Measurements from ENCODE around the gene KRTAP5-4.
"Not testable (repeated sequence)": the region's sequence is repeated elsewhere in the genome, so short reads cannot be mapped to it uniquely, and the experiment has no call there.

Gene KRTAP5-4

DNA sequence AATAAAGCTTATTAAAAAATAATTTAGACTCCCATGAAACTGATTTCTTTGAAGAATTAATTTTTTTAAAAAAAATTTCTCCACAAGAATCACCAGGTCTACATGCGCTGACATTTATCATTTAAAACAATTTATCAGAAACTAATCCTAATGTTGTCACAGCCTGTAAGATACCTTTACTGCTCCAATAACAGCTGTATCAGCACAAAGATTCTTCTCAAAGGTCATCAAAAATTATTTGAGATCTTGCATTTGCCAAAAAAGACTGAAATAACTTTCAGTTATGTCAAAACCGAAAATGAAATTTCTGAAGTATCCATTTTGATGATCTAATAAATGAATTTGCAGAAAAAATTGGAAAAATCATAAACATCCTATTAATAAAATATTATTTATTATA, 15.7 kb upstream of the KRTAP5-4 start:
- no peak for DNase-seq (ENCODE audit: low read depth, low spot score)

DNA sequence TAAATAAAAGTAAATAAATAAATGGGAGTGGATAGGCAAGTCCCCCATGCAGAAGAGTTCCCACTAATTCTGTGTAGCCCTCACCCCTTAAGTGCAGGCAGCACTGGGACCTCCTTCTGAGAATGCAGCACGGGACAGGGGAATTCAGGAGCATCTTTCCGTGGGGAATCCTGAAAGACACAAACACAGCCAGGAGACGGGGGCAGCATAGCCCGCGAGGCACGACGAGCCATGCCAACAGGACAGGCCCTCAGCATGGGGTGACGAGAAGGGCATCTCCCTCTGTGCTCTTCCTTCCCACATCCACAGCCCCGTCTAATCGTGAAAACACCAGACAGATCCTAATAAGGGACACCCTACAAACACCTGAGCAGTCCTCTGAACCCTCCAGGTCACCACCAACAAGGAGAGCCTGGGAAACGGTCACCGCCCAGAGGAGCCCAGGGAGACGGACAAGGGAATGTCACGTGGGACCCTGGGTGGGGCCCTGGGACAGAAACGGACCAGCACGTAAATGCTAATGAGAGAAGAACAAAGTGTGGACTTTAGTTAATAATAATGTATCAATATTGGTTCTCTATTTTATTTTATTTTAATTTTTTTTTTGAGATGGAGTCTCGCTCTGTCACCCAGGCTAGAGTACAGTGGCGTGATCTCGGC, 14.5 kb upstream of the KRTAP5-4 start:
- DNase-seq (ENCODE audit: low read depth, low spot score) = no peak

DNA sequence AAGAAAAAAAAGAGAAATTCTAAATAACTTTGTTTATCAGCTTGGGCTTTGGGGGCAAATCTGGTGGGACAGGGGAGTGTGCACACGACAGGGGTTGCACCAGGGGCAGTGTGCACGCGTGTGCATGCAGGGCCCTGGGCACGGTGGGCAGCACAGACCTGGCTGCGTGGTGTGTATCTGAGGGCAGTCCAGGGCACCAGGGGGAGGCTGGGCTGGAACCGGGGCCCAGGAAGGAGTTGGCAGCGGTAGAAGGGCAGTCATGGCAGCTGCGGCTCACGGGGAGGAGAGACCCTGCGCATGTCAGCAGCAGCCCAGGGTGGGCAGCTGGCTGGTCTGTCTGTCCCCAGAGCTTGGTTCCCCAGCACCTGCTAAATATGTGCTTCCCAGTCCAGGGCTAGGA, 11.9 kb upstream of the KRTAP5-4 start:
- DNase-seq (ENCODE audit: low read depth, low spot score) = no peak

DNA sequence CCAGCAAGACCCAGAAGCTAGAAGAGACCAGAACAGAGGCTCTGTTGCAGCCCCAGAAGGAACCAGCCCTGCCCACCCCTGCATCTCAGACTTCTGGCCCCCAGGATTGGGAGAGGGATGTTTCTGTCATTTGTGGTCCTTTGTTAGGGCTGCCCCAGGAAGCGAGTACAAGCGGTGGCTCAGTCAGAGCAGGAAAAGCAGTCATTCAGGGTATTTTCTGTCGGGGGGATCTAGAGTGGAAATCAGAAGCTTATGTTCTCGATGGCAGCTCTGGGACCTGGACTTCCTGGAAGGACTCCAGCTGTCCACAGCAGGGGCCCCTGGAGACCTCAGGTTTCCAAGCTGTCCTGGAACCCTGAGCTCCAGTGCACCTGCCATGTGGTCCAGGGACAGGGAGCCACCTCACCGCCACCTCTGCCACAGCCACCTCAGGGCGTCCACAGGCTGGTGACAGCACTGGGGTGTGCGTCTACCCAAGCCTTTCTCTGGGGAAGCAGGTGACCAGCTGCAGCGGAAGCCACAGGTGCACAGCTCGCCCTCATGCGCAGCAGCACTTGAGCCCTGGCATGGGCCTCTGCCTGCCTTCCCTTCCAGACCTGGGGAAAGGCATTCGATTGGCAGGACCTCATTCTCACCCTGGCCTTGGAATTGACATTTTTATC, 10.2 kb upstream of the KRTAP5-4 start:
- DNase-seq (ENCODE audit: low read depth, low spot score) = no peak

DNA sequence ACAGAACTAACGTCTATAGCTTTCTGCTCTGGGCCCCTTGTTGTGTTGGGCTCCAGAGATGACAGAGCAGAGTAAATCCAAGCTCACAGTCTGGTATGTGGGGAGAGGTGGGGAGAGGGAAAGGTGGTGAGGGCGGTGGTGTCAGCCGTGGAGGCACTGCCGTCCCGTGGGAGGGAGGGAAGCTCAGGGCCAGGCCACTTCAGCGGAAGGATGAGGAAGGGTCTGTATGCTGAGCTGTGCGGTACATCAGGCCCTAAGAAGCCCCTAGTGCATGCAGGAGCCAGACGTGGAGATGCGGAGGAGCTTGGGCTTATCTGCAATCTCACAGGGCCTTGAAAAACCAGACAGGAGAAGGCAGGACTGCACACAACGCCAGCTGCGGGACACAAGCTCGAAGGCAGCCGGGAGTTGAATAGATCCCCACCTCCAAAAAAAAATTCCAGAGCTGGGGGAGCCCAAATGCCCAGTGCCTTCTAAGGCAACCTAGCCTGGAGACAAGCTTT, 9.2 kb upstream of the KRTAP5-4 start:
- no peak for DNase-seq (ENCODE audit: low read depth, low spot score)

DNA sequence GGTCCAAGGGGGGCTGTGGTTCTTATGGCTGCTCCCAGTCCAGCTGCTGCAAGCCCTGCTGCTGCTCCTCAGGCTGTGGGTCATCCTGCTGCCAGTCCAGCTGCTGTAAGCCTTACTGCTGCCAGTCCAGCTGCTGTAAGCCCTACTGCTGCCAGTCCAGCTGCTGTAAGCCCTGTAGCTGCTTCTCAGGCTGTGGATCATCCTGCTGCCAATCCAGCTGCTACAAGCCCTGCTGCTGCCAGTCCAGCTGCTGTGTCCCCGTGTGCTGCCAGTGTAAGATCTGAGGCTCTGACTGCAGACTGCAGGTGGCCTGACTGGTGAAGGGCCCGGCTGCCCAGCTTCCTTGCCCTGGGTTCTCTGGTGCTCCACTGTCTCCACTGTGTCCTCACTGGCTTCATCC, 8.3 kb upstream of the KRTAP5-4 start:
- DNase-seq (ENCODE audit: low read depth, low spot score) = no peak

DNA sequence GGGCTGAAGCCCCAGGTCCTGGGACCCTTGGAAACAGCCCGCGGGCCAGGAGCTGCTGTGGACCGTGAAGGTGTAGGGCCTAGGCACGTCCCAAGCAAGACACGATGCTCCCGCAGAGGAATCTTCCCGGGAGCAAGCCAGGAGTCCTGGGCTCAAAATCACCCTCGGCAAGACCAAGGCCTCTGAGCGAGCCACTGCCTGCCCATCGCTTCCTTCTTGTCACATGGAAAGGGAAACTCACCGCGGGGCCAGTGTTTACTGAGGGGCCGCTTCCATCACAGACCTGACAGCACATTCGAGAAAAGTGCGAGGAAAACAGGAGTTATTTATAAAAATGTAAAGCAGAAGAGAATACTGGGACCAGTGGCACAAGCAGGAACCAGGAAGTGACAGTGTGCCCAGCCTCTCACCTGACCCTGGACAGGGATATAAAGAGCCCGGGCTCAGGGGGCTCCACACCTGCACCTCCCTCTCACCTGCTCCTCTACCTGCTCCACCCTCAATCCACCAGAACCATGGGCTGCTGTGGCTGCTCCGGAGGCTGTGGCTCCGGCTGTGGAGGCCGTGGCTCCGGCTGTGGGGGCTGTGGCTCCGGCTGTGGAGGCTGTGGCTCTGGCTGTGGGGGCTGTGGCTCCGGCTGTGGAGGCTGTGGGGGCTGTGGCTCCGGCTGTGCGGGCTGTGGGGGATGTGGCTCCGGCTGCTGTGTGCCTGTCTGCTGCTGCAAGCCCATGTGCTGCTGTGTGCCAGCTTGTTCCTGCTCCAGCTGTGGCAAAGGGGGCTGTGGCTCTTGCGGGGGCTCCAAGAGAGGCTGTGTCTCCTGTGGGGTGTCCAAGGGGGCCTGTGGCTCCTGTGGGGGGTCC, 7.6 kb upstream of the KRTAP5-4 start, which contains the start of gene KRTAP5-5:
KRTAP5-5 (plus strand) TSS at position 450 of the 860 bp plus-strand sequence; CDS start at position 516, 66 bp downstream.
- no peak for DNase-seq (ENCODE audit: low read depth, low spot score)

DNA sequence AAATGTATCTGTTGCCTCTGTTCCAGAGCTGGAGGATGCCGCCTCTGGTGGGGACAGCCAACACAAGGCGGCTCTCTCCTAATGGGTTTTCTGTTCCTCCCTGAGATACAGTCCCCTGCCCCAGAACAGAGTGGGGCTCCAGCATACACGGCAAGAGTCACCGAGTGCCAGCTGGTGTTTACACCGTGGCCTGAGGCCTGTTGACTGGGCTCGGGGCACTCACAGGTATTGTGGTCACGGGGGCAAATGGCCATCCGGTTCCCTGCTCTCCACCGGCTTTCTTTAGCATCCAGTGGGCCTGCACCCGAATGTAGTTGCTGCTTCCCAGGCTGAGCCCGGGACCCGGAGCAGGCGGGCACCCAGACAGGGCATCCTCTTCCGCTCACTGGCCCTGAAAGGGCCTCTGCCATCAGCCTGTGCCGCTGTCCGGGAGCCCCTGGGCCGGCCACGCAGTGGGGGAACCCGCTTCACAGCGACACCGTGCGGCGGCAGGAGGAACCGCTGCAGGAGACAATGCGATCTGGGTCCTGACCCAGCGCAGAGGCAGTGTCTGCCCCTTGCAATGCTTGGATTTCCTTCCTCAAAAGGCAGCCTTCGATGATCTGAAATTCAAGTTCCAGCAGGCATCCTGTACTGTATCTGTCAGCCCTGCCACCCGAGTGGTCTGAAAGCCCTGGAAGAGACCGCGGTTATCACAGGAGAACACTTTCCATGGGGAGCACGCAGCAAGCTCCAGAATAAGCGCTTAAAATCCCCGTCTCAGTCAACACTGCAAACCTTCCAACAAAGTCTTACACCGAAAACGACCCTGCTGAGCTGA, 6.8 kb upstream of the KRTAP5-4 start:
- DNase-seq (ENCODE audit: low read depth, low spot score) = peak; percentile 15

DNA sequence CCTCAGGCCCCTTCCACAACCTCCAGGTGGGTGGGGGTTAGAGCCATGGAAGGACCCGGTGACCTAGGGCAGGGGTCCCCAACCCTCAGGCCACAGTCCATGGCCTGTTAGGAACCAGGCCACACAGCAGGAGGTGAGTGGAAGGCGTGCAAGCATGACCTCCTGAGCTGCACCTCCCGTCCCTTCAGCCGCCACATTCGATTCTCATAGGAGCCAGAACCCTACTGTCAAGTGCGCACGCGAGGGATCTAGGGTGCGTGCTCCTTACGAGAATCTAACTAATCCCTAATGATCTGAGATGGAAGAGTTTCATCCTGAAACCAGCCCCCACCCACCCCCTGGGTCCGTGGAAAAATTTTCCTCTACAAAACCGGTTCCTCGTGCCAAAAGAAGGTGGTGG, 3.6 kb upstream of the KRTAP5-4 start:
- DNase-seq (ENCODE audit: low read depth, low spot score) = no peak

DNA sequence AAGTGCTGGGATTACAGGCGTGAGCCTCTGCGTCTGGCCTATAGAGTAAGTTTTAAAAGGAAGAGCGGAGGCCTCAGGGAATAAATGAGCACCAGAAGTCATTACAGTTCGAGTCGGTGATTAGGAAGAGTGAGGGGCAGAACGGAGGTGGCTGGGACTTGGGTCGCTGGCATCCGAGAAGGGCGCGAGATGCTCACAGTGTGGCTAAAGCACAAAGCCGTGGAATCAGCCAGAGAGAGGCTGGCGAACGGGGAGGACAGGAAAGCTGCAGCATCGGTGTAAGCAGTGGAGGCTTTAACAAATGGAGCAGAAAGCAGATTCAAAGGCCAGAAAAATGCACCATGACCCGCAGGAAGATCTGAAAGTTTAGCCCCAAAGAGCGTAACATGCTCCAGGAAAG, 2.7 kb upstream of the KRTAP5-4 start:
- DNase-seq (ENCODE audit: low read depth, low spot score) = no peak

DNA sequence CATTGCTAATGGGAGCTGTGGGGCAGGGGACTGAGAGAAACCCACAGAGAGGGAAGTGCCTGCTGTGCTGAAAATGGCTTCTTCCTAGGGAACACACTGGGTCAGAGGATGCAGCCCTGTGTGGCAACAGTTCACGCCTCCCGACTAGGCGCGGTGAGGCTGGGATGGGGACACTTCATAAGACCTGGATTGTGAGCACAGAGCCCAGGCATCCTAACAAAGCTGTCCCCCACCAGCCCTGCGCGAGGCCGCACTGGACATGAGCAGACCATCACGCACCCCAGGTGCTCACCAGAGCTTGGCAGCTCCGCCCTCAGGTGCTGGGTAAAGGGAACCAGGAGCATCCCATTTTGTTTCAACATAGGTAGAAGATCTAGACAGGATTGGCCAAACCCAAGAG, 1.8 kb upstream of the KRTAP5-4 start:
- DNase-seq (ENCODE audit: low read depth, low spot score) = no peak

DNA sequence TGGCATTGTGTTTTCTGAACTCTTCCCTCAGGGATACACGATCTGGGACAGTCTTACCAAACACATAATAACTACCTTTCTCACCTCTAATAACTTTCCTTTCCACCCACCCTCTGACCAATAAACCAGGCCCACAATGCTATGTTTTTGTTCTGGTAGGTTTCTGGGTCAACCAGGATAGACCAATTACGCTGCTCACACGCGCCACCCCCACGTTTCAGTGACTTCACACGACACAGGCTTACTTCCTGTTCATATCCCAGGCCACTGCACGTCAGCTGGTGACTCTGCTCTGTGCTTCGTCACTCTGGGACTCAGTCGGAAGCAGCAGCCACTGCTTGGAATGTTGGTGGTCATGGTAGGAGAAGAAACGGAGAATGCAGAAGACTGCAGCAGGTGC, 2.5 kb downstream of the KRTAP5-4 start:
- no peak for DNase-seq (ENCODE audit: low read depth, low spot score)

DNA sequence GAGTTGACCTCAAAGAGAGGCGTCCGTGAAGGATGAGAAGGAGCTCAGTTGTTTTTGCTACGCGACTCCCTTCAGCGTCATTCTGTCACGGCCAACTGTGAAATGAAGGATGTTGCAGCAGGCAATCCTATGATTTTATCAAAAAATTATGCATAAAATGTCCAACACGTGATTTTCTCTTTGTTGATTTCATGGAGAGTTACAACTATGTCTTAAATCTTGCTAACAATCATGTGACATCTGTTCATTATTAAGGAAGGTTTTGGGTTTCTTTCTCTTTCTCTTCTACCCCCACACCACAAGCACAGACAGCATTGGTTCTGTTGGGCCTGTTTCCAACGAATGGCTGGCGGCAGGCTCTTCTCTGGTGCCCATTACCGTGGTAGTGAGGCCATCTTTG, 3.7 kb downstream of the KRTAP5-4 start:
- no peak for DNase-seq (ENCODE audit: low read depth, low spot score)

DNA sequence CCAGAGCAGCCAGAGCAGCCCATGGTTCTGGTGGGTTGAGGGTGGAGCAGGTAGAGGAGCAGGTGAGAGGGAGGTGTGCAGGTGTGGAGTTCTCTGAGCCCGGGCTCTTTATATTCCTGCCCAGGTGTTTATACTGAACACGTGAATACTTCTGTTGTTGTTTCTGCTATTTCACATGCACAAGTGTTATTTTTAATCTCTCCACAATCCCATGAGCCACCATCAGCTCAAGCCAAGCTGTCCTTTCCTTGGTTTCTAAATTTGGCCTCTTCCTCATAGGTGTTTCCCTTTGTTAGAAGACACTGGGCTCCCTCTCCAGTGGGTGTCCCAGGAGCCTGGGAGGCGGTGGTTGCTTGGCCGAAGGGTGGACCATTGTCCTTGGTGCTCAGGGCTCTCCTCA, 13.6 kb downstream of the KRTAP5-4 start, which contains the start of gene KRTAP5-3:
KRTAP5-3 (minus strand) TSS at position 101 of the 400 bp plus-strand sequence; CDS start at position 23, 78 bp downstream.
- no peak for DNase-seq (ENCODE audit: low read depth, low spot score)

DNA sequence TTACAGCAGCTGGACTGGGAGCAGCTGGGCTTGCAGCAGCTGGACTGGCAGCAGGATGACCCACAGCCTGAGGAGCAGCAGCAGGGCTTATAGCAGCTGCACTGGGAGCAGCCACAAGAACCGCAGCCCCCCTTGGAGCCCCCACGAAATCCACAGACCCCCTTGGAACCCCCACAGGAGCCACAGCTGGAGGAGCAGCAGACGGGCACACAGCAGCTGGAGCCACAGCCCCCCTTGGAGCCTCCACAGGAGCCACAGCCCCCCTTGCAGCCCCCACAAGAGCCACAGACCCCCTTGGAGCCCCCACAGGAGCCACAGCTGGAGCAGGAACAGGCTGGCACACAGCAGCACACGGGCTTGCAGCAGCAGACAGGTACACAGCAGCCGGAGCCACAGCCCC, 14.0 kb downstream of the KRTAP5-4 start:
- DNase-seq (ENCODE audit: low read depth, low spot score) = not testable (repeated sequence)

DNA sequence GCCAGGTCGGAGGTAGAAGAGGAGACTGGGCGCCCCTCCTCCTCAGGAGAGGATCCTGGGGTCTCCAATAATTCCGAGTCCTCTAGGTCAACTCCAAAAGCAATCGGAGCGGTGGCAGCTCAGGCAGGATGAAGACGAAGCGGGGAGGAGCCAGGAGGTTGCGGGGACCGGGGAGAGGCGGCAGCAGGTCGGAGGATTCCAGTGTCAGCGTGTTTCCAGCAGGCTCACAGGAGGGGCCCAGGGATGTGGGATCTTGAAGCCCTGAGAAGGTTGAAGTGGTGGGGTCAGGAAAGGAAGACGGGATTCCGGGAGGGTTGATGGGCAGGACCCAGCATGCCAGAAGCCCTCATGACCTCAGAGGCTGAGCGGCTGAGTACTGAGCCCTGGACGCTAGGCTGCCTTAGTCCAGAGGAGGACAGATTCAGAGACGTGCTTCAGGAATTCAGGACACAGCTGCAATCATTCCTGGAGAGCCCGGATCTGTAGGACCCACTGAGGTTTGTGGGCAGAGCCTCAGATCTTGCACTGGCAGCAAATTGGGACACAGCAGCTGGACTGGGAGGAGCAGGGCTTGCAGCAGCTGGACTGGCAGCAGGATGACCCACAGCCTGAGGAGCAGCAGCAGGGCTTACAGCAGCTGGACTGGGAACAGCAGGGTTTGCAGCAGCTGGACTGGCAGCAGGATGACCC, 14.6 kb downstream of the KRTAP5-4 start:
- DNase-seq (ENCODE audit: low read depth, low spot score) = not testable (repeated sequence)

DNA sequence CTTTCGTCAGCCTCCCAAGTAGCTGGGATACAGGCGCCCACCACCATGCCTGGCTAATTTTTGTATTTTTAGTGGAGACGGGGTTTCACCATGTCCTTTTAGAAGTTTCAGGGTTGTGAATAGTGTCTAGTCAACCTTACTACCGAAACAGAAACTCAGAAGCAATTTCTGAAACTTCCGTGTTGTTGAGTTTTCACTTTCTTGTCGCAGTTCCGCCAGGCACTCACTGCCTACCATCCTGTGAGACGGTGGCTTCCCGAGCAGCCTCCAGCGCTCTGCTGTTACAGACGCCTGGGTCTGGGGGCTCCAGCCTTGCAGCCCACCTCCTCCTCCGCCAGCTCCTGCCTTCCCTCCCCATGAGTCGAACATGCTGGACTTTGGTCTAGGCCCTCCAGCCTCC, 16.0 kb downstream of the KRTAP5-4 start:
- not testable (repeated sequence) for DNase-seq (ENCODE audit: low read depth, low spot score)

DNA sequence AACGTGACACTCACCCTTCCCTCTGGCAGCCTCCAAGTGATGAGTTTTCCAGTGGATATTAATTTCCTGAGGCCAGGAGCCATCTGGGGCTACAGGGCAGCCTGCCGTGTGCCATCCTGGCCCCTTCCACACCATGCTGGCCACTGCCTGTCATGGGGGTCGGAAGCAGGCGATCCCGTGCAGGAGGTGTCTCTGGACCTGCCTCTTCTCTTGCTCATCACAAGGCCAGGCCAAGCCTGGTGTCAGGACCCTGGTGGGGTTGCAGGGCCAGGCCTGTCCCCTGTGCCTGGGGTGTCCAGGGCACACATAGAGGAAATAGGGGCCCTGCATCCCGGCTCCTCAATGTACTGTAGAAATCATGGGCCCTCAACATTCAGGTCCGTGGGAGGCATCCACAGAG, 17.2 kb downstream of the KRTAP5-4 start:
- no peak for DNase-seq (ENCODE audit: low read depth, low spot score)

DNA sequence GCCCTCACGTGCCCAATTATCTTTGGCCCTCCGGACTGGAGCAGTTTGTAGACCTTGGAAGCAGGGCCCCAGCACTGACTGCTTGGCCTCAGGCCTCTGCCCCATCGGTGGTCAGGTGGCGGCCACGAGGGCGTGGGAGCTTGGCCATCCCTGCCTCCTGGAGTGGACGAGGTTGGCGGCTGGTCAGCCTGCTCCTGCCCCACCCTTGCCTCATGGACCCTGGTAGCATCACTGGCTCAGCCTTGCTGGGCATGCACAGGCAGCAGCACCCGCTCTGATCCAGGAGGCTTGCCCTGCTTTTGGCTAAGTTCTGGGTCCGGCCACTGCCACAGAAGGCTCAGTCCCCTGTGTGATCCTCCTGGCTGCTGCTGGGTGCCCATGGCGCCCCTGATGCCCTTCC, 17.8 kb downstream of the KRTAP5-4 start:
- DNase-seq (ENCODE audit: low read depth, low spot score) = no peak

DNA sequence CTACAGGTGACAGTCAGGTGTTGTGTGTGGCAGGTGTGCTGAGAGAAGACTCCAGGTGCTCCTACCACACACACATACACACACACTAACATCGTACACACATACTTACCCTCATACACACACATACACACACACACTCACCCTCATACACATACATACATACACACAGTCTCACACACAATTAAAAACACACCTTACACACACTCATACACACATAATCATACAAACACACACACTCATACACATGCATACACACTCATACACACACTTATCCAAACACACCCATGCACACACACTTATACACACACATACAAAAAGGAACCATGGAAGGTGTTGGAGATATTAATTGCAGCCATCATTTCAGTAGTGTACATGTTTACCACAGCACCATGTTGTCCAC, 18.3 kb downstream of the KRTAP5-4 start:
- no peak for DNase-seq (ENCODE audit: low read depth, low spot score)

DNA sequence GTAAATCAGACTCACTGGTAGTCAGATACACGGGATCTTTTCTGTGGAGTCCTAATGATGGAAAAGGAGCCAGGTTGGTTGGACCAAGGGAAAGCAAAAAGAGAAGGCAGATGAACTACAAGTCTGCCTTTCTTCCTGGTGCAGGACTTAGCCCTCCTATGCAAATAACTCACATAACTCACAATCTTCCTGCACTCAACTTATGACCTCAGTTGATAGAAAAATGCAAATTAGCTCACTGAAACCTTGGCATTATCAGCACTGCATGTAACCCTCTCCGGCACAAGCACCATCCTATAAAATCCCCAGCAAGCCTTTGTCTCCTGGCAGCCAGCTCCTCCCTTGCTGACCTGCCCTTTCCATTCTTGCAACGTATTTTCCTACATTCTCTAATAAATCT, 20.3 kb downstream of the KRTAP5-4 start:
- not testable (repeated sequence) for DNase-seq (ENCODE audit: low read depth, low spot score)

Data from activated CD4-positive, CD25-positive, alpha-beta regulatory T cell treated with anti-CD3 and anti-CD28 coated beads, Interleukin-2, amount 50 U/mL, for 16 hours (primary cell).